Fibroblast of mammary gland (primary cell): ENCODE measurements around the gene SIN3A.

Source experiments
- DNase-seq: peaks from one replicate; pipeline ENCODE4 v3.0.0-alpha.2; 2010; ENCODE audit warnings: low read depth
- H3K4me3 ChIP-seq: 2 replicates; pipeline ENCODE4 v1.5.1; 2011; ENCODE audit warnings: low read depth, mild to moderate bottlenecking, low read length, moderate library complexity; ENCODE audit not compliant: control insufficient read depth
- TF ChIP-seq, protein P1 (sequence below): conservative IDR thresholded peaks from 2 replicates; pipeline ENCODE4 v1.5.1; 2011; ENCODE audit warnings: low read depth, low read length, inconsistent platforms; ENCODE audit not compliant: control insufficient read depth, insufficient read depth

SIN3A gene

GRCh38 chr15:75357976-75358673 lies 93.4 kb downstream of the SIN3A start:
- TF ChIP-seq, protein P1, sequence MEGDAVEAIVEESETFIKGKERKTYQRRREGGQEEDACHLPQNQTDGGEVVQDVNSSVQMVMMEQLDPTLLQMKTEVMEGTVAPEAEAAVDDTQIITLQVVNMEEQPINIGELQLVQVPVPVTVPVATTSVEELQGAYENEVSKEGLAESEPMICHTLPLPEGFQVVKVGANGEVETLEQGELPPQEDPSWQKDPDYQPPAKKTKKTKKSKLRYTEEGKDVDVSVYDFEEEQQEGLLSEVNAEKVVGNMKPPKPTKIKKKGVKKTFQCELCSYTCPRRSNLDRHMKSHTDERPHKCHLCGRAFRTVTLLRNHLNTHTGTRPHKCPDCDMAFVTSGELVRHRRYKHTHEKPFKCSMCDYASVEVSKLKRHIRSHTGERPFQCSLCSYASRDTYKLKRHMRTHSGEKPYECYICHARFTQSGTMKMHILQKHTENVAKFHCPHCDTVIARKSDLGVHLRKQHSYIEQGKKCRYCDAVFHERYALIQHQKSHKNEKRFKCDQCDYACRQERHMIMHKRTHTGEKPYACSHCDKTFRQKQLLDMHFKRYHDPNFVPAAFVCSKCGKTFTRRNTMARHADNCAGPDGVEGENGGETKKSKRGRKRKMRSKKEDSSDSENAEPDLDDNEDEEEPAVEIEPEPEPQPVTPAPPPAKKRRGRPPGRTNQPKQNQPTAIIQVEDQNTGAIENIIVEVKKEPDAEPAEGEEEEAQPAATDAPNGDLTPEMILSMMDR, result no peak
- H3K4me3 ChIP-seq, result no peak overlapping the region
- DNase-seq, result no peak

DNA sequence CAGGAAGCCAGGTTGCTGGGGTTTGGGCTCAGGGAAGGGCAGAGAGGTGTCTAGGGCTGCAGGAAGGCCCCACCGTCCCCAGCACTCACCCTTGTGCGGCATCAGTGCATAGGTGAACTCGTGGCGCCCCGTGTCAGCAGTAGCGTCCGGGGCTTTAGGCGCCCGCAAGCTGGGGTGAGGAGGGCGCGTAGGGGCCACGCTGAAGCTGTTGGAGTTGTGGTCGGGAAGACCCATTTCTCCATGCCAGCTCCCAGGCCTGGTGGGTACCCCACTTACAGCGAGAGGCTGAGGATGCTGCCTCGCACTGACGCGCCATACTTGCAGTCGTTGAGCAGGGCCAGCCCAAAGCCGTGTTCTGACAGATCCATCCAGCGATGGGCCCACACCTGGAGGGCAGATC lies 95.0 kb downstream of the SIN3A start:
- no peak for DNase-seq
- TF ChIP-seq, protein P1, result no peak
- no peak overlapping the region for H3K4me3 ChIP-seq

DNA sequence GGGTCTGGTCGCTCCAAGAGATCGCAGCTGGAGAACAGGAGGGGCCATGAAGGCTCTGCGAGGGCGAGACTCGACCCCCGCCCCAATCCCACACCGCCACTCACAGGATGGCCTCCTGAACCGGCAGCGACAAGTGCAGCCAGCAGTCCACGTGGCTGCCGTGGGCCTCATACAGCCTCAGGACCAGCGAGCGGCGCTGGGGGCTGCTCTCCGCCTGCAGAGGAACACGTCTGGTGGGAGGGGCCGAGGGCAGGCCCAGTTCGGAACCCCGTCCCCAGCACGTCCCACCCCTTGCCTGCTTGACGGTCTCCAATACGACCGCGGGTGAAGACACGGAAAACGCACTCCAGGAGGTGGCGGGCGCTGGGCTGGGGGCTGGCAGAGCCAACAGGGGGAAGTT lies 95.5 kb downstream of the SIN3A start:
- no peak overlapping the region for H3K4me3 ChIP-seq
- no peak for DNase-seq
- TF ChIP-seq, protein P1, result no peak

DNA sequence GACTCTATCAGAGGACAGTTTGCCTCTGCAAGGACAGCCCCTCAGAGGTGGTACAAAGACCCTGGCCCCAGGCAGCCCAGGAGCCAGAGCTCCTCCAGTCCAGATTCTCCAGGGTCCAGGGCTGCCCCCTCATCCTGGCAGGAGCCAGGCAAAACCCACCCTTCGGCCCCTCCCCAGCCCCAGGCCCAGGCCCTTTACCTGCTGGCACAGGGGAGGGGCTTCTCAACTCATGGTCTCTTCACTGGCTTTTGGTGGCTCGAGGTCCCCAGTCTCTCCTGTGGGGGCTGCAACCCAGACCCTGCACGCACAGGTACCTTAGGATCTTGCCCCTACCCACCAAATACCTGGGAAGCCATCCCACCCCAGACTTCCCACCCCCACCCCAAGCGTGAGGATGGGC lies 96.1 kb downstream of the SIN3A start:
- TF ChIP-seq, protein P1, result no peak
- no peak overlapping the region for H3K4me3 ChIP-seq
- no peak for DNase-seq

GRCh38 chr15:75354454-75354853 lies 97.0 kb downstream of the SIN3A start:
- DNase-seq, result no peak
- no peak overlapping the region for H3K4me3 ChIP-seq
- TF ChIP-seq, protein P1, result no peak

GRCh38 chr15:75353604-75354003 lies 97.9 kb downstream of the SIN3A start:
- TF ChIP-seq, protein P1, result no peak
- H3K4me3 ChIP-seq, result no peak overlapping the region
- DNase-seq, result no peak
